Right cardiac atrium (tissue), 5 donors: ENCODE measurements around the gene SIMC1. TPM values are rescaled to one million over a fixed set of nuclear protein-coding genes. Genes with fewer than 3 reads are reported as not detected.
A peak's percentile ranks its signal among the peaks of the same experiment; 100 is the strongest.
"Not testable (repeated sequence)": the region's sequence is repeated elsewhere in the genome, so short reads cannot be mapped to it uniquely, and the experiment has no call there.

Source experiments
- ATAC-seq, 2 donors: fragments of 200-7000 bp; cut with Tn5 transposase; one replicate each; pipeline versions ENCODE4 v1.8.0 to v1.9.1; 2020; ENCODE audit warnings: moderate library complexity in 2 of 2, mild to moderate bottlenecking in 1 of 2
- DNase-seq, 3 donors: peaks; one replicate each; pipeline ENCODE4 v3.0.0-alpha.2; 2020
- H3K27ac ChIP-seq: one replicate; pipeline ENCODE4 v1.5.1; 2013; ENCODE audit warnings: mild to moderate bottlenecking, low read length, control low read depth, moderate library complexity
- H3K27me3 ChIP-seq: one replicate; pipeline ENCODE4 v1.6.1; 2013; ENCODE audit not compliant: control insufficient read depth, insufficient read depth
- H3K4me1 ChIP-seq: one replicate; pipeline ENCODE4 v1.6.1; 2013; ENCODE audit warnings: low read length; ENCODE audit not compliant: control insufficient read depth, insufficient read depth
- H3K4me3 ChIP-seq: one replicate; pipeline ENCODE4 v1.5.1; 2013; ENCODE audit warnings: low read length, control low read depth
- H3K9me3 ChIP-seq: one replicate; pipeline ENCODE4 v1.6.1; 2013; ENCODE audit warnings: low read length; ENCODE audit not compliant: control insufficient read depth
- WGBS: extraction: QIAGEN DNeasy Blood & Tissue Kit; methylation state at CpG from one replicate; pipeline ENCODE4 v1.1.7; 2013; 5-methylcytosine and 5-hydroxymethylcytosine counted together
- intact Hi-C, 4 donors: fragments of 100-400 bp; cut with DNase I; formaldehyde crosslinking; loops; one replicate each; pipeline versions ENCODE4 v1.11.0 to v1.14.0; 2022 to 2023
- polyA plus RNA-seq: library from polyadenylated mRNA; stranded (reverse); fragments of 200-250 nt; gene quantifications from one replicate; pipeline ENCODE4 v1.2.3, GENCODE V29; 2013
- total RNA-seq, 4 donors: library from RNA; stranded (reverse); fragmentation: NEBNext Ultra II Directional; extraction: Animal tissue kit (Norgen Biotek cat#: 25700); gene quantifications; one replicate each; pipeline ENCODE4 v1.2.1, GENCODE V29; 2021
- donor health status: healthy with polysubstance abuse.
- donor health status: DM: no; HTN: yes; CAD: no.
- donor health status: DM: no; HTN: no; CAD: no.
- donor health status: DM: no; HTN: yes; CAD: no; lungs with severe emphysema.
- donor health status: DM: yes; HTN: yes; CAD: no.

SIMC1 gene
- total and polyA plus RNA-seq, 5 donors, result 4.0 to 9.7 (median 8.8) TPM

DNA sequence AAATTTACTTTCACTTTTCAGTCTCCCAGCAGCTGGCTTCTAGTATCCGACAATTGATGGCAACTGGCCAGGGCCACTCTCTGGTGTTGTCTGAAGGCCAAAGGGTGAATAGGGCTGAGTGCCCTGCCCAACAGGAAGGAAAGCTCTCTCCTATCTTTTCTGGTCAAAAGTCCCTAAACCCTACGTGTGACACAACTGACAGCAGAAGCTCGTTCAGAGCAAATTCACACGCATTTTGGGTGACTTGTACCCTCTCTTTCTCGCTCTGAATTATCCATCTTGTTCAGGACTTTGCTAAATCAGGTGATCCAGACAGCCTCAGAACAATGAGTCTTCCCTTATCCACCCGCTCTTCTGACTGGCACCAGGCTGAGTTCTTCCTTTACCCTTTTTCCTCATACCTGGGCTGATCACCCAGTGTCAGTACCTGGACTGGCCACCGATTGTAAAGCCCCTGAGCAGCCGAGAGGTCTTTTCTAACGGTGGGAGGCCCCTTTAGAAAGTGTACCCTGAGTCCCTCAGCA lies 21.8 kb upstream of the SIMC1 start:
- H3K27me3 ChIP-seq, H3K4me1 ChIP-seq, H3K27ac ChIP-seq, H3K9me3 ChIP-seq, intact Hi-C loops, H3K4me3 ChIP-seq: not testable (repeated sequence)
- ATAC-seq (peak; percentile 81 to 89), DNase-seq (peak; percentile 67 to 84 (median 77))
- 57% methylated on average over 9 of the region's 9 CpGs for WGBS

DNA sequence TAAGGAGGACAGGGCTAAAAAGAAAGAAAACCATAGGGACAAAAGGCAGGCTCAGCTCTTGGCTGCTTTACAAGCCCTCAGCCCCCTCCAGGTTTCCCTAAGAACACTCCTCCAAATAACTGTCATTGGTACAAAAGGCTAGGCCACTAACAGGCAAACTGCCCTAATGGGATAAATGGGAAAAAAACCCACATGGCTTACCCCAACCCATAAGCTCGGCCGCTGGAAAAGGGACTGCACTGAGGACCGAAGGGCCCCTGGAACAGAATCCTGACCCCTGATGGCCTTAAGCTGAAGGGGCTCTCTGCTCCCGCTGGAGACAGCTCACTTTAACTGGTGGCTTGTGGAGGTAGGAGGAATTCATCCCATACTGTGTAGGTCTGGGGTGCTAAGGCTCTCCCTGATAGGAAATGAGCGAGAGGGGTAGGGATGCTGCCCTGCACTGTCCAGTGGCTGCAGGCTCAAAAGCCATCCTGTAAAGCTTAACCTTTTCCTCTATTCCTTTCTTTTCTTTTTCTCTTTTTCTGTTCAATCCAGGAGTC lies 21.0 kb upstream of the SIMC1 start:
- DNase-seq, ATAC-seq, H3K4me3 ChIP-seq, H3K27me3 ChIP-seq, H3K27ac ChIP-seq, H3K9me3 ChIP-seq, H3K4me1 ChIP-seq, intact Hi-C loops: not testable (repeated sequence)
- 62% methylated on average over 5 of the region's 5 CpGs for WGBS

DNA sequence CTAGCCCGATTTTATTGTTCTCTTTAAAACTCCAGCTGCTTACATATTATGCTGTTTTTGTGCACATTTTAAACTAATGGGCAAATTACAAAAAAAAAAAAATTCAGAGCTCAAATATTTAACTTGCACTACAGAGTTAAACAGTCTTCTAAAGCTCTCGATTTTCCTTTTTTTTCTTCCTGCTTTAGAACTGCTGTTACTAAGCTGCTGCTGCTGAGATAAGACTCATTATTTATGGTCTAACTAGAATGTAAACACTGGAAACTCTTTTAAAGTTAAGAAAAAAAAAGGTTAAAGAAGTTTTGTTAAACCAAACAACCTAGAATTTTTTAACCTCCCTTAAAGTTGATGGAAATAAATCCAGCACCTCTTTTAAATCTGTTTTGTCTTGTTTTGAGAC lies 20.5 kb upstream of the SIMC1 start:
- WGBS, result 44% methylated on average over 2 of the region's 2 CpGs
- ATAC-seq, result not testable (repeated sequence)

DNA sequence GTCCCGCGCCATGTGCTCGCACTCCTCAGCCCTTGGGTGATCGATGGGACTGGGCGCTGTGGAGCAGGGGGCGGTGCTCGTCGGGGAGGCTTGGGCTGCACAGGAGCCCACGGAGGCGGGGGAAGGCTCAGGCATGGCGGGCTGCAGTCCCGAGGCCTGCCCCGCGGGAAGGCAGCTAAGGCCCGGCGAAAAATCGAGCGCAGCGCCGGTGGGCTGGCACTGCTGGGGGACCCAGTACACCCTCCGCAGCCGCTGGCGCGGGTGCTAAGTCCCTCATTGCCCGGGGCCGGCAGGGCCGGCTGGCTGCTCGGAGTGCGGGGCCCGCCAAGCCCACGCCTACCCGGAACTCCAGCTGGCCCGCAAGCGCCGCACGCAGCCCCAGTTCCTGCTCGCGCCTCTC lies 16.2 kb upstream of the SIMC1 start:
- intact Hi-C loops, H3K27me3 ChIP-seq, H3K9me3 ChIP-seq, H3K4me3 ChIP-seq, ATAC-seq, H3K27ac ChIP-seq, DNase-seq, H3K4me1 ChIP-seq: not testable (repeated sequence)
- 98% methylated on average over 38 of the region's 38 CpGs for WGBS

More for the DNA sequence above, 20.5 kb upstream of the SIMC1 start:
- intact Hi-C loops, H3K4me3 ChIP-seq, DNase-seq, H3K27ac ChIP-seq, H3K4me1 ChIP-seq, H3K9me3 ChIP-seq, H3K27me3 ChIP-seq: not testable (repeated sequence)

- intact Hi-C loops, H3K4me1 ChIP-seq, H3K27ac ChIP-seq, H3K4me3 ChIP-seq, H3K9me3 ChIP-seq, H3K27me3 ChIP-seq, ATAC-seq, DNase-seq: not testable (repeated sequence)
- 53% methylated on average over 1 of the region's 1 CpG for WGBS
Observed at GRCh38 chr5:176228358-176228757, 9.9 kb upstream of the SIMC1 start.

- 86% methylated on average over 5 of the region's 5 CpGs for WGBS
- H3K4me1 ChIP-seq, H3K4me3 ChIP-seq, H3K27ac ChIP-seq, H3K27me3 ChIP-seq, ATAC-seq, intact Hi-C loops, H3K9me3 ChIP-seq, DNase-seq: not testable (repeated sequence)
Observed at GRCh38 chr5:176233253-176233652, 5.0 kb upstream of the SIMC1 start.

- H3K27ac ChIP-seq, intact Hi-C loops, DNase-seq, H3K4me1 ChIP-seq, H3K4me3 ChIP-seq, H3K9me3 ChIP-seq, H3K27me3 ChIP-seq: not testable (repeated sequence)
- WGBS, result 15% methylated on average over 1 of the region's 1 CpG
- ATAC-seq, result peak in 1 of 2 donors; percentile 38
Observed at GRCh38 chr5:176235155-176235554, 3.1 kb upstream of the SIMC1 start.

DNA sequence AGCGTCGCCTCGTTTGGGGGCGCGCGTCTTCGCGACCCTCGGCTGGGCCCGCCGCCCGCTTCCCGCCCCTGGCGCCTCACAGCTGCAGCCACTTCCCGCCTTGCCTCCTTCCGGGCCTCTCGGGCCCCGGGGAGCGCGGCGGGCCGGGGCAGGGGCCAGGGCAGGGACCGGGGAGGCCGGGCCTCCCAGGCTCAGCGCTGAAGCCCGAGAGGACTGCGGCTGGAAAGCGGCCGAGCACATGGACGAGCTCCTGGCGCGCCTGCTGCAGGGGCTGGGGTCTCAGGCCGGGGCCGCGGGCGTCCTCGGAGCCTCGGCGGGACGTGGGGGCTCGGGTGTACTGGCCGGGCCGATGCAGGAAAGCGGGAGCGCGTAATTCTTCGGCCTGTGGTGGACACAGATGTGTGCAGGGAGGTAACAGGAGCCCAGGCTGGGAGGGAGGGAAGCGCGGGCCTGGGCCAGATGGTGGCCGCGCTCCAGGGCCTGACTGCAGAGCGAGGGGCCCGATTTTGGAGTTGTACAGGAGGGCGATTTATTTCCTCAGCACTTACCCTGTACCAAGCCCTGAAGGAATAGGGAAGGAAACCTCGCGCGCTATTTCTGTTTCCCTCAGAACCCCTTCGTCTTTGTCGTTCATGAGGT lies 540 bp downstream of the SIMC1 start:
- H3K4me3 ChIP-seq, result peak overlapping the region; percentile 81
- H3K9me3 ChIP-seq, DNase-seq, H3K27ac ChIP-seq, H3K27me3 ChIP-seq, H3K4me1 ChIP-seq, intact Hi-C loops: not testable (repeated sequence)
- WGBS, result 0% methylated on average over 6 of the region's 59 CpGs
- ATAC-seq, result peak; percentile 76 to 82

DNA sequence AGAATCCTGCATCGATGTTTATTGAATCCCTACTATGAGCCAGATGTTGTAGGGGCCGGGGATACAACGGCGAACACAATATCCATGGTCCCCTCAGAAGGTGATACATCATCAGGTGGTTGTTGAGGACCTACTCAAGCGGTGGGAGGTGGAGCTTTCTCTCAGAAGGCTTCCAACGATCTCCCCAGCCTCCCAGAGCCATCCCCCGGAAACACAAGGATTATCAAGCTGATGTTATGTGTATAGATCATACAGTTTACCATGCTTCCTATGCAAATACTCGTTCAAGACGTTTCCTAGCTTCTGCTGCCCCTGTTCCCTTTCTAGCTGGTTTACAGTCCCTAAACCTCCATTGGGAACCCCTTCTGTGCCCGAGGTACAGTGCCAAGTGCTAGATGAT lies 1.1 kb downstream of the SIMC1 start:
- H3K9me3 ChIP-seq, ATAC-seq, DNase-seq, H3K4me1 ChIP-seq, H3K27ac ChIP-seq, H3K4me3 ChIP-seq, H3K27me3 ChIP-seq, intact Hi-C loops: not testable (repeated sequence)
- no CpG with 5 or more reads among the region's 10 CpGs for WGBS

GRCh38 chr5:176244318-176244717 lies 6.1 kb downstream of the SIMC1 start:
- H3K27ac ChIP-seq, H3K4me3 ChIP-seq, DNase-seq, intact Hi-C loops, ATAC-seq, H3K9me3 ChIP-seq, H3K27me3 ChIP-seq, H3K4me1 ChIP-seq: not testable (repeated sequence)
- no CpG with 5 or more reads among the region's 2 CpGs for WGBS

DNA sequence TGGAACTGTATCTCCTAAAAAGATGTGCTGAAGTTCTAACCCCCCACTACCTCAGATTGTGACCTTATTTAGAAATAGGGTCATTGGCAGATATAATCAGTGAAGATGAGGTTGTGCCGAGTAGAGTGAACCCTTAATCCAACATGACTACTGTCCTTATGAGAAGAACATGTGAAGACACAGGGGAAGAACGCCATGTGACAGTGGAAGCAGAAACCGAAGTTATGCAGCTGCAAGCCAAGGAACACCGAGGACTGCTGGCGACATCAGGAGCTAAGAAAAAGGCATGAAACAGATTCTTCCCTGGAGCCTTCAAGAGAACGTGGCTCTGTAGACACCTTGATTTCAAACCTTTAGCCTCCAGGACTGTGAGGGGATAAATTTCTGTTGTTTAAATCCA lies 6.8 kb downstream of the SIMC1 start:
- H3K9me3 ChIP-seq, H3K27me3 ChIP-seq, H3K27ac ChIP-seq, intact Hi-C loops, H3K4me3 ChIP-seq, H3K4me1 ChIP-seq, ATAC-seq, DNase-seq: not testable (repeated sequence)
- 77% methylated on average over 4 of the region's 6 CpGs for WGBS
